Suprapubic skin (tissue), 4 donors: ENCODE measurements around the gene CHD9NB. TPM values are rescaled to one million over a fixed set of nuclear protein-coding genes. Genes with fewer than 3 reads are reported as not detected.

Experiments used
- DNase-seq, 2 donors: peaks; one replicate each; pipeline ENCODE4 v3.0.0-alpha.2; 2019; ENCODE audit warnings: low spot score in 2 of 2
- H3K27ac ChIP-seq: fragments of 200-600 bp; sonication (generic); one replicate; pipeline ENCODE4 v1.5.1; 2019
- H3K27me3 ChIP-seq: fragments of 200-600 bp; sonication (generic); one replicate; pipeline ENCODE4 v1.5.1; 2019
- H3K36me3 ChIP-seq: fragments of 200-600 bp; sonication (generic); one replicate; pipeline ENCODE4 v1.5.1; 2019
- H3K4me1 ChIP-seq: fragments of 200-600 bp; sonication (generic); one replicate; pipeline ENCODE4 v1.5.1; 2019
- H3K4me3 ChIP-seq: fragments of 200-600 bp; sonication (generic); one replicate; pipeline ENCODE4 v1.5.1; 2019; ENCODE audit warnings: mild to moderate bottlenecking
- H3K9me3 ChIP-seq: fragments of 200-600 bp; sonication (generic); one replicate; pipeline ENCODE4 v1.5.1; 2019
- EP300 ChIP-seq: sonication (generic); formaldehyde crosslinking; IDR thresholded peaks from one replicate; pipeline ENCODE4 v1.6.1; 2017; ENCODE audit warnings: antibody characterized with exemption
- POLR2A ChIP-seq, 2 donors: fragments of 450-650 bp; IDR thresholded peaks; one replicate each; pipeline ENCODE4 v1.6.1; 2017; ENCODE audit warnings: antibody characterized with exemption in 2 of 2, mild to moderate bottlenecking in 2 of 2, moderate library complexity in 2 of 2
- POLR2AphosphoS5 ChIP-seq, 3 donors: sonication (generic); formaldehyde crosslinking; IDR thresholded peaks; one replicate each; pipeline ENCODE4 v1.6.1; 2017; ENCODE audit warnings: antibody characterized with exemption in 3 of 3
- WGBS: methylation state at CpG from one replicate; pipeline ENCODE4 v1.1.5; 2018; 5-methylcytosine and 5-hydroxymethylcytosine counted together
- total RNA-seq, 4 donors: library from RNA; depleted of rRNA; stranded (reverse); fragments of >200 nt; gene quantifications; one replicate each; pipeline ENCODE4 v1.1.0, GENCODE V29; 2016
- TF ChIP-seq, protein P1 (sequence below), 2 donors: fragments of 200-600 bp in 1 of 2; fragments of 450-650 bp in 1 of 2; sonication (generic) in 1 of 2; IDR thresholded peaks; one replicate each; pipeline ENCODE4 v1.5.1; 2016 to 2019; ENCODE audit warnings: antibody characterized with exemption in 2 of 2, mild to moderate bottlenecking in 1 of 2, moderate library complexity in 1 of 2

The CHD9NB gene
- total RNA-seq, 4 donors from 2014 or later = 8.7 to 33.3 (median 17.0) TPM

DNA sequence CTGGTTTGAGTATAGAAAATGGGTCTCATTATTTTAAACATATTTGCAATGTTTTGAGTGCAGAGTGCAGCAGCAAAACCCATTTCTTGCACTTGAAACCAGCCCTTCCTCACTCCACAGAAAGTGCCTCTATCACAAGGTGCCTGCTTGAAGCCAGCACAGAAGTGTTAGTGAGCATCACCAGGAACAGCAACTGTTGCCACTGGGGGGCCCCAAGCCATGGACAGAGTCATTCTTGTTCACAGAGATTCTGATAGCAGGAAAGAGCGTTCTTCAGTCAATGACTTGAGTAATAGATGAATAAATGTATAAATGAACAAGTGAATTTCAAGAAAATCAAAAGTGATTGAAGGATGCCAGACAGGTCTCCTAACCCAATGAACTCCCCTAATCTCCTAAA is 45.6 kb downstream of the CHD9NB start:
- no peak overlapping the region for H3K27ac ChIP-seq
- WGBS = 90% methylated on average over 1 of the region's 1 CpG
- H3K4me1 ChIP-seq = no peaks in the 10 kb centered on the region
- no peaks in the 10 kb centered on the region for H3K36me3 ChIP-seq
- TF ChIP-seq, protein P1, sequence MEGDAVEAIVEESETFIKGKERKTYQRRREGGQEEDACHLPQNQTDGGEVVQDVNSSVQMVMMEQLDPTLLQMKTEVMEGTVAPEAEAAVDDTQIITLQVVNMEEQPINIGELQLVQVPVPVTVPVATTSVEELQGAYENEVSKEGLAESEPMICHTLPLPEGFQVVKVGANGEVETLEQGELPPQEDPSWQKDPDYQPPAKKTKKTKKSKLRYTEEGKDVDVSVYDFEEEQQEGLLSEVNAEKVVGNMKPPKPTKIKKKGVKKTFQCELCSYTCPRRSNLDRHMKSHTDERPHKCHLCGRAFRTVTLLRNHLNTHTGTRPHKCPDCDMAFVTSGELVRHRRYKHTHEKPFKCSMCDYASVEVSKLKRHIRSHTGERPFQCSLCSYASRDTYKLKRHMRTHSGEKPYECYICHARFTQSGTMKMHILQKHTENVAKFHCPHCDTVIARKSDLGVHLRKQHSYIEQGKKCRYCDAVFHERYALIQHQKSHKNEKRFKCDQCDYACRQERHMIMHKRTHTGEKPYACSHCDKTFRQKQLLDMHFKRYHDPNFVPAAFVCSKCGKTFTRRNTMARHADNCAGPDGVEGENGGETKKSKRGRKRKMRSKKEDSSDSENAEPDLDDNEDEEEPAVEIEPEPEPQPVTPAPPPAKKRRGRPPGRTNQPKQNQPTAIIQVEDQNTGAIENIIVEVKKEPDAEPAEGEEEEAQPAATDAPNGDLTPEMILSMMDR (IDR thresholded peaks at IDR 0.05) = no peak
- TF ChIP-seq EP300 = no peak
- no peak for TF ChIP-seq POLR2AphosphoS5 (IDR thresholded peaks at IDR 0.05)
- no peak for TF ChIP-seq POLR2A (IDR thresholded peaks at IDR 0.05)
- no peak overlapping the region for H3K4me3 ChIP-seq
- no peaks in the 10 kb centered on the region for H3K27me3 ChIP-seq
- no peak for DNase-seq
- H3K9me3 ChIP-seq = no peaks in the 10 kb centered on the region

DNA sequence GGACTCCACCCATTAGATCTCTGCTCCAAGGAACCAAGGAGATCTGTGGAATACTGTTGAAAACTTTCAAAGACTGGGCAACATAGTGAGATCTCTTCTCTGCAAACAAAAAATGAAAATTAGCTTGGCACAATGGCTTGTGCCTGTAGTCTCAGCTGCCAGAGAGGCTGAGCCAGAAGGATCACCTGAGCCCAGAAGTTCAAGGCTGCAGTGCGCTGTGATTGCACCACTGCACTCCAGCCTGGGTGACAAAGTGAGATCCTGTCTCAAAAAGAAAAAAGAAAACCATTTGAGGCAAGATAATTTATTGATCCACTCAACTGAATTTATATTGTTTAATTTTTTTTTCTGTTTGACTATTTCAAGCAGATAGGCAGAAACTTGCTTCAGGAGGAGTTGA is 54.8 kb downstream of the CHD9NB start:
- H3K4me1 ChIP-seq = no peaks in the 10 kb centered on the region
- H3K9me3 ChIP-seq = no peaks in the 10 kb centered on the region
- no peaks in the 10 kb centered on the region for H3K36me3 ChIP-seq
- 76% methylated on average over 1 of the region's 1 CpG for WGBS
- H3K27ac ChIP-seq = no peak overlapping the region
- DNase-seq = no peak
- no peaks in the 10 kb centered on the region for H3K27me3 ChIP-seq
- no peak overlapping the region for H3K4me3 ChIP-seq
- TF ChIP-seq POLR2A (IDR thresholded peaks at IDR 0.05) (no peak), EP300 (no peak), POLR2AphosphoS5 (IDR thresholded peaks at IDR 0.05) (no peak)
- TF ChIP-seq, protein P1 (IDR thresholded peaks at IDR 0.05) = no peak

DNA sequence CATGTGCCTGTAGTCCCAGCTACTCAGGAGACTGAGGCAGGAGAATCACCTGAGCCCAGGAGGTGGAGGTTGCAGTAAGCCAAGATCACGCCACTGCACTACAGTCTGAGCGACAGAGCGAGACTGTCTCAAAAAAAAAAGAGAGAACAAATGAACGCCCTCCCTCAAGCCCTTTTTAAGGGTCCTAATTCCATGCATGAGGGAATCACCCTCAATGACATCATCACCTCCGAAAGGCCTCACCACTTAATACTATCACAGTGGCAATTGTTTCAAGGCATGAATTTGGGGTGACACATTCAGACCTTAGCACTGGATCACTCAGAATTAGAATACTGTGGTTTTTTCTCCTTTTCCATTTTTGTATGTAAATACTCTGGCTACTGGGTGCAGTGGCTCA is 57.8 kb downstream of the CHD9NB start:
- H3K27me3 ChIP-seq = no peaks in the 10 kb centered on the region
- no peaks in the 10 kb centered on the region for H3K4me1 ChIP-seq
- TF ChIP-seq POLR2AphosphoS5 (IDR thresholded peaks at IDR 0.05) = no peak
- no peak for TF ChIP-seq POLR2A (IDR thresholded peaks at IDR 0.05)
- TF ChIP-seq EP300 = no peak
- TF ChIP-seq, protein P1 (IDR thresholded peaks at IDR 0.05) = no peak
- H3K36me3 ChIP-seq = no peaks in the 10 kb centered on the region
- 96% methylated on average over 5 of the region's 5 CpGs for WGBS
- no peaks in the 10 kb centered on the region for H3K9me3 ChIP-seq
- H3K27ac ChIP-seq = no peak overlapping the region
- DNase-seq = no peak
- no peak overlapping the region for H3K4me3 ChIP-seq

DNA sequence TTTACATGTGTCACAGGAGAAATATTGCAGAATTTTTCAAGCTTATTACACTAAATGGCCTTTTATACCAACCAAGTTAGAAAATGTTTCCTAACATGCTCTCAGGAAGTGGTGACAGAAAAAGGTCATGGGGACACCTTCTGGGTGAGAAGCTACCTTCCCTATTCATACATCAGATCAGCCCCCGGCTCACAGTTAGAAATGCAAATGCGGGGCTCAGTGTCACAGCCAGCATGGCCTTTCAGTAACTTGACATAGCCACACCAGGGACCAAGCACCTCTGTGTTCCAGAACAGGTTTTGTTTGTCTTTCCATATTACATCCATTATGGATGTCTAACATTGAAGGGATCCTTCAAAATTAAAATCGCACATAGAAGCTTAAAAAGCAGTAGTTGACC is 59.5 kb downstream of the CHD9NB start:
- 79% methylated on average over 3 of the region's 3 CpGs for WGBS
- DNase-seq = no peak
- Histone ChIP-seq H3K27ac (no peak overlapping the region), H3K27me3 (no peaks in the 10 kb centered on the region), H3K4me3 (no peak overlapping the region), H3K9me3 (no peaks in the 10 kb centered on the region), H3K36me3 (no peaks in the 10 kb centered on the region), H3K4me1 (no peaks in the 10 kb centered on the region)
- TF ChIP-seq POLR2AphosphoS5 (IDR thresholded peaks at IDR 0.05) (no peak), POLR2A (IDR thresholded peaks at IDR 0.05) (no peak), EP300 (no peak)
- TF ChIP-seq, protein P1 (IDR thresholded peaks at IDR 0.05) = no peak

DNA sequence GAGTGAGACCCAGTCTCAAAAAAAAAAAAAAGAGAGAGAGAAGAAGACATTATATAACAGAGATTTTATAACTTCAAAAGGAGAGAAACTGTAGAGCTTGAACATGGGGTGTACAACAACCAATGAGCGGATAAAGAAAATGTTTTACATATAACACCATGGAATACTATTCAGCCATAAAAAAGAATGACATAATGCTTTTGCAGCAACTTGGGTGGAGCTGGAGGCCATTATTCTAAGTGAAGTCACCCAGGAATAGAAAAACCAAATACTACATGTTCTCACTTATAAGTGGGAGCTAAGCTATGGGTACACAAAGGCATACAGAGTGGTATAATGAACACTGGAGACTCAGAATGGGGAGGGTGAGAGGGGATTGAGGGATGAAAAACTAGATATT is 61.1 kb downstream of the CHD9NB start:
- DNase-seq = no peak
- 97% methylated on average over 1 of the region's 1 CpG for WGBS
- Histone ChIP-seq H3K4me1 (no peaks in the 10 kb centered on the region), H3K4me3 (no peak overlapping the region), H3K27ac (no peak overlapping the region), H3K27me3 (no peaks in the 10 kb centered on the region), H3K36me3 (no peaks in the 10 kb centered on the region), H3K9me3 (no peaks in the 10 kb centered on the region)
- no peak for TF ChIP-seq POLR2AphosphoS5 (IDR thresholded peaks at IDR 0.05)
- TF ChIP-seq EP300 = no peak
- no peak for TF ChIP-seq POLR2A (IDR thresholded peaks at IDR 0.05)
- TF ChIP-seq, protein P1 (IDR thresholded peaks at IDR 0.05) = no peak

Other genes with a start within 250 kb of the CHD9NB start
- gene CHD9, start 2.1 kb upstream of the CHD9NB start, total RNA-seq = 100 to 1,000 TPM in 1 of 4 donors, 10 to 100 TPM in 3; 56.6 to 129 (median 70.4) TPM